ENCODE results near the gene DDX28. TPM values are rescaled to one million over a fixed set of nuclear protein-coding genes. Genes with fewer than 3 reads are reported as not detected.
"Not testable (repeated sequence)": the region's sequence is repeated elsewhere in the genome, so short reads cannot be mapped to it uniquely, and the experiment has no call there.

DDX28 gene
- total and polyA plus RNA-seq, 2 donors (not counting 3 experiments of a cell fraction or from before 2014, with no cell fraction given), result 8.4 to 12.5 TPM

DNA sequence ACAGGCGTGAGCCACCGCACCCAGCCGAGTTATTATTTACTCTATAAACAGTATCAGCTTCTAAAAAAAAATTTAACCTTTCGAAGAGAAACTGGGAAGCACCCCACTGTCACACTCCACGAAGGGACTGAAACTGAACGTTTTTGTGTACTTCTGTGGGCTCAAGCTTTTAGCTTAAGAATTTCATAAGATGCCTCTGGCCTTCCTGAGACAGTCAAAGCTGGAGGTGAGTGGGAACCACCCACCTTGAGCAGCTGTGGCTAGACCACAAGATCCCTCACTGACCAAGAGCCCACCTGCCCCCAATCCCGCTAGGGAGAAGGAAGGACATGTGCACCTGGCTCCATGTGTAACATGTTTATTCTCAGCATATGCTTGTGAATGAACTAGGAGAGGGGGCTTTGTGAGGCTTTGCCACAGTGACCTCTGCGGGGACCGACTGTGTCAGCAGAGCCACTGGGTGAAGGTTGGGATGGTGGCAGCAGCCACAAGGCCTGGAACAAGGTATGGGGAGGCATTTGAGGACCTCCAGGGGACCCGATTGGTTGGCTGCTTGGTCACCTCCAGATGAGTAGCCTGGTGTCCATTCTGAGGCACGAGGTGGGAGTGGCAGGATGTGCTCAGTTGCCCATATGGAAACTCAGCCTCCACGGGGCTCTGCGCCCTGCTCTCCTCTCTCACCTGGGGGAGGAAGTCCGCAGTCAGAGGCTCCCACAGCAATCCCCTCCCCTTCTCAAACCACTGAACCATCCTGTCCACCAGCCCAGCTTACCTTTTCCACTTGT, 47.5 kb downstream of the DDX28 start:
- no peak for FAIRE-seq
- no TSS peak for BruUV-seq (replicated peaks)
- CTCF ChIA-PET, result no interaction called here

GRCh38 chr16:67972285-67972684, 50.7 kb downstream of the DDX28 start:
- FAIRE-seq; H3K27me3 ChIP-seq (ENCODE audit: control insufficient read depth in 2 of 2, insufficient read depth in 2 of 2, low read length in 2 of 2); DNase-seq (ENCODE audit: low read depth, low spot score); H4K20me1 ChIP-seq (replicated peaks; ENCODE audit: control insufficient read depth, extremely low read depth, insufficient read depth, low read length); dilution Hi-C loops (cut with MboI; ENCODE audit: extremely low pct_ligation_motif_present, low sequenced_read_pairs); H3K27ac ChIP-seq (ENCODE audit: insufficient read depth, low read depth, low read length); H3K9ac ChIP-seq (replicated peaks; ENCODE audit: extremely low read depth, insufficient read depth, low read length); intact Hi-C loops (cut with micrococcal nuclease); H3K9me1 ChIP-seq (replicated peaks; ENCODE audit: control insufficient read depth, extremely low read depth, insufficient read depth, low read length); BruUV-seq (replicated peaks); H3K79me2 ChIP-seq (ENCODE audit: control insufficient read depth, insufficient read depth, low read length); POLR2A ChIA-PET; H3K36me3 ChIP-seq (ENCODE audit: control insufficient read depth in 2 of 2, extremely low read depth in 1 of 2, insufficient read depth in 2 of 2, low read length in 2 of 2); H3K4me3 ChIP-seq (replicated peaks in 1 of 3; ENCODE audit: insufficient read depth in 1 of 3, low read depth in 1 of 3, low read length in 3 of 3); H3K9me3 ChIP-seq (replicated peaks; ENCODE audit: control insufficient read depth, insufficient read depth, low read length); H2AFZ ChIP-seq (ENCODE audit: low read depth, low read length); H3K4me1 ChIP-seq (ENCODE audit: control insufficient read depth, extremely low read depth, insufficient read depth, low read length); H3K4me2 ChIP-seq (ENCODE audit: insufficient read depth, low read length): not testable (repeated sequence)
- CTCF ChIA-PET, result interaction anchor here (1.3 kb wide), 1 partner anchor 9 kb away, joined by 3 read pairs; no protein-coding TSS in a partner anchor

More for the DNA sequence above, 47.5 kb downstream of the DDX28 start:
- Histone ChIP-seq H3K9me1 (replicated peaks; ENCODE audit: control insufficient read depth, extremely low read depth, insufficient read depth, low read length) (no peaks in the 10 kb centered on the region), H3K4me2 (ENCODE audit: insufficient read depth, low read length) (no peak overlapping the region), H3K36me3 (ENCODE audit: control insufficient read depth in 2 of 2, extremely low read depth in 1 of 2, insufficient read depth in 2 of 2, low read length in 2 of 2) (no peaks in the 10 kb centered on the region), H3K4me3 (replicated peaks in 1 of 3; ENCODE audit: insufficient read depth in 1 of 3, low read depth in 1 of 3, low read length in 3 of 3) (no peak overlapping the region), H3K27ac (ENCODE audit: insufficient read depth, low read depth, low read length) (no peak overlapping the region), H3K79me2 (ENCODE audit: control insufficient read depth, insufficient read depth, low read length) (no peaks in the 10 kb centered on the region), H3K9me3 (replicated peaks; ENCODE audit: control insufficient read depth, insufficient read depth, low read length) (no peaks in the 10 kb centered on the region), H3K9ac (replicated peaks; ENCODE audit: extremely low read depth, insufficient read depth, low read length) (no peak overlapping the region), H2AFZ (ENCODE audit: low read depth, low read length) (no peak overlapping the region), H3K4me1 (ENCODE audit: control insufficient read depth, extremely low read depth, insufficient read depth, low read length) (no peaks in the 10 kb centered on the region), H3K27me3 (ENCODE audit: control insufficient read depth in 2 of 2, insufficient read depth in 2 of 2, low read length in 2 of 2) (peaks cover 0 to 3% of the 10 kb centered on the region in 2 experiments), H4K20me1 (replicated peaks; ENCODE audit: control insufficient read depth, extremely low read depth, insufficient read depth, low read length) (no peaks in the 10 kb centered on the region)
- POLR2A ChIA-PET, result no interaction called here
- DNase-seq (ENCODE audit: low read depth, low spot score), result no peak
- dilution Hi-C loops (cut with MboI; ENCODE audit: extremely low pct_ligation_motif_present, low sequenced_read_pairs) (no loop called here), intact Hi-C loops (cut with micrococcal nuclease) (no loop called here)
- TF ChIP-seq POLR2AphosphoS5 (IDR thresholded peaks at IDR 0.05; ENCODE audit: insufficient read depth, low read depth, low read length) (no peak), MYC (IDR thresholded peaks at IDR 0.05; ENCODE audit: low read depth, low read length) (no peak), FOS (IDR thresholded peaks at IDR 0.05; ENCODE audit: borderline replicate concordance, insufficient read depth, low read length) (no peak), GATA2 (IDR thresholded peaks at IDR 0.05; ENCODE audit: insufficient read depth, insufficient read length, low read depth, low read length) (no peak), POLR2A (IDR thresholded peaks at IDR 0.05; ENCODE audit: low read depth, low read length) (no peak), JUN (IDR thresholded peaks at IDR 0.05; ENCODE audit: borderline replicate concordance, insufficient read depth, insufficient read length, low read depth) (no peak), EZH2 (IDR thresholded peaks at IDR 0.05; ENCODE audit: borderline replicate concordance, low read depth, low read length, severe bottlenecking) (no peak)
- TF ChIP-seq, protein P1, sequence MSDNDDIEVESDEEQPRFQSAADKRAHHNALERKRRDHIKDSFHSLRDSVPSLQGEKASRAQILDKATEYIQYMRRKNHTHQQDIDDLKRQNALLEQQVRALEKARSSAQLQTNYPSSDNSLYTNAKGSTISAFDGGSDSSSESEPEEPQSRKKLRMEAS (IDR thresholded peaks at IDR 0.05; ENCODE audit: insufficient read depth, insufficient read length), result no peak
- TF ChIP-seq, protein P2, sequence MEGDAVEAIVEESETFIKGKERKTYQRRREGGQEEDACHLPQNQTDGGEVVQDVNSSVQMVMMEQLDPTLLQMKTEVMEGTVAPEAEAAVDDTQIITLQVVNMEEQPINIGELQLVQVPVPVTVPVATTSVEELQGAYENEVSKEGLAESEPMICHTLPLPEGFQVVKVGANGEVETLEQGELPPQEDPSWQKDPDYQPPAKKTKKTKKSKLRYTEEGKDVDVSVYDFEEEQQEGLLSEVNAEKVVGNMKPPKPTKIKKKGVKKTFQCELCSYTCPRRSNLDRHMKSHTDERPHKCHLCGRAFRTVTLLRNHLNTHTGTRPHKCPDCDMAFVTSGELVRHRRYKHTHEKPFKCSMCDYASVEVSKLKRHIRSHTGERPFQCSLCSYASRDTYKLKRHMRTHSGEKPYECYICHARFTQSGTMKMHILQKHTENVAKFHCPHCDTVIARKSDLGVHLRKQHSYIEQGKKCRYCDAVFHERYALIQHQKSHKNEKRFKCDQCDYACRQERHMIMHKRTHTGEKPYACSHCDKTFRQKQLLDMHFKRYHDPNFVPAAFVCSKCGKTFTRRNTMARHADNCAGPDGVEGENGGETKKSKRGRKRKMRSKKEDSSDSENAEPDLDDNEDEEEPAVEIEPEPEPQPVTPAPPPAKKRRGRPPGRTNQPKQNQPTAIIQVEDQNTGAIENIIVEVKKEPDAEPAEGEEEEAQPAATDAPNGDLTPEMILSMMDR (IDR thresholded peaks at IDR 0.05; ENCODE audit: extremely low read depth in 1 of 2, insufficient read depth in 1 of 2, low read depth in 1 of 2, low read length in 2 of 2), result no peak
